IMR-90 (cell line): ENCODE data around the gene TRIP4. TPM values are rescaled to one million over a fixed set of nuclear protein-coding genes. Genes with fewer than 3 reads are reported as not detected.

Experiments
- ATAC-seq: fragments of 200-7000 bp; cut with Tn5 transposase; 2 replicates; pipeline ENCODE4 v1.9.1; 2020; ENCODE audit warnings: low read depth, mild to moderate bottlenecking, moderate library complexity
- BruUV-seq: library from RNA; stranded (reverse); fragments of 400-500 nt; replicated peaks from 2 replicates; lab custom pipeline; 2021; lab: Mats Ljungman, UMichigan
- CTCF ChIA-PET: fragments of 300-600 bp; formaldehyde crosslinking; extraction: SDS; loops from one replicate; lab custom pipeline; 2021; ENCODE audit warnings: antibody characterized with exemption; lab: Yijun Ruan, JAX
- POLR2A ChIA-PET: fragments of 300-600 bp; sonication (Branson Sonifier 250); formaldehyde crosslinking; loops from one replicate; lab custom pipeline; 2022; ENCODE audit warnings: antibody characterized with exemption; ENCODE audit not compliant: unreplicated experiment; lab: Charles Lee
- DNase-seq: peaks from one replicate; pipeline ENCODE4 v3.0.0; 2013
- H2AFZ ChIP-seq: replicated peaks from 2 replicates; pipeline ENCODE3; 2013; ENCODE audit warnings: low read length, mild to moderate bottlenecking; ENCODE audit not compliant: poor library complexity
- H2AK5ac ChIP-seq: 2 replicates; pipeline ENCODE4 v1.6.1; 2013; ENCODE audit warnings: low read depth, low read length, inconsistent platforms
- H2AK9ac ChIP-seq: replicated peaks from 2 replicates; pipeline ENCODE3; 2013; ENCODE audit warnings: mild to moderate bottlenecking, low read depth, low read length, moderate library complexity; ENCODE audit not compliant: poor library complexity
- H2BK120ac ChIP-seq: 2 replicates; pipeline ENCODE4 v1.6.1; 2013; ENCODE audit warnings: low read depth, low read length, inconsistent platforms
- H2BK15ac ChIP-seq: 3 replicates; pipeline ENCODE4 v1.6.1; 2013; ENCODE audit warnings: low read depth, low read length, inconsistent platforms
- H2BK20ac ChIP-seq: 2 replicates; pipeline ENCODE4 v1.6.1; 2013; ENCODE audit warnings: low read depth, mild to moderate bottlenecking, inconsistent platforms, low read length, moderate library complexity
- H2BK5ac ChIP-seq: 2 replicates; pipeline ENCODE4 v1.6.1; 2013; ENCODE audit warnings: mild to moderate bottlenecking, low read depth, low read length, inconsistent platforms; ENCODE audit not compliant: poor library complexity, severe bottlenecking
- H3K14ac ChIP-seq: replicated peaks from 2 replicates; pipeline ENCODE4 v1.6.1; 2013; ENCODE audit warnings: low read depth, low read length, inconsistent platforms
- H3K18ac ChIP-seq: 2 replicates; pipeline ENCODE4 v1.6.1; 2013; ENCODE audit warnings: low read depth, low read length, control low read depth
- H3K23ac ChIP-seq: 2 replicates; pipeline ENCODE4 v1.6.1; 2013; ENCODE audit warnings: low read depth, low read length, inconsistent platforms
- H3K27ac ChIP-seq: 2 replicates; pipeline ENCODE4 v1.5.1; 2013; ENCODE audit warnings: mild to moderate bottlenecking, control low read depth, low read length; ENCODE audit not compliant: insufficient read depth
- H3K27me3 ChIP-seq: 2 replicates; pipeline ENCODE4 v1.6.1; 2013; ENCODE audit warnings: low read length; ENCODE audit not compliant: control insufficient read depth, insufficient read depth
- H3K36me3 ChIP-seq: 2 replicates; pipeline ENCODE4 v1.6.1; 2013; ENCODE audit warnings: low read length, mixed read lengths; ENCODE audit not compliant: control insufficient read depth, insufficient read depth
- H3K4ac ChIP-seq: 2 replicates; pipeline ENCODE4 v1.6.1; 2013; ENCODE audit warnings: low read depth, low read length, inconsistent platforms
- H3K4me1 ChIP-seq: 2 replicates; pipeline ENCODE4 v1.6.1; 2013; ENCODE audit warnings: low read length, mixed read lengths; ENCODE audit not compliant: control insufficient read depth, insufficient read depth
- H3K4me2 ChIP-seq: 2 replicates; pipeline ENCODE4 v1.6.1; 2013; ENCODE audit warnings: low read depth, mild to moderate bottlenecking, control low read depth, low read length, moderate library complexity
- H3K4me3 ChIP-seq: 2 replicates; pipeline ENCODE4 v1.5.1; 2013; ENCODE audit warnings: low read depth, mild to moderate bottlenecking, control low read depth, low read length, moderate library complexity; ENCODE audit not compliant: insufficient read depth
- H3K56ac ChIP-seq: 2 replicates; pipeline ENCODE4 v1.6.1; 2013; ENCODE audit warnings: low read length, inconsistent platforms; ENCODE audit not compliant: insufficient read depth; ENCODE audit errors: extremely low read depth
- H3K79me1 ChIP-seq, 2 experiments: 2 replicates each; pipeline ENCODE4 v1.6.1; 2013; ENCODE audit warnings: low read length in 2 of 2, inconsistent platforms in 1 of 2, low read depth in 1 of 2
- H3K9ac ChIP-seq: 2 replicates; pipeline ENCODE4 v1.6.1; 2013; ENCODE audit warnings: low read depth, low read length, control low read depth
- H3K9me1 ChIP-seq: 2 replicates; pipeline ENCODE4 v1.6.1; 2013; ENCODE audit warnings: low read length, inconsistent platforms; ENCODE audit not compliant: insufficient read depth
- H3K9me3 ChIP-seq: 2 replicates; pipeline ENCODE4 v1.6.1; 2013; ENCODE audit warnings: low read length; ENCODE audit not compliant: control insufficient read depth, insufficient read depth
- H4K20me1 ChIP-seq: 2 replicates; pipeline ENCODE4 v1.6.1; 2013; ENCODE audit warnings: low read length, inconsistent platforms; ENCODE audit not compliant: insufficient read depth
- H4K5ac ChIP-seq: 2 replicates; pipeline ENCODE4 v1.6.1; 2013; ENCODE audit warnings: mild to moderate bottlenecking, low read depth, low read length, control low read depth
- H4K8ac ChIP-seq, 2 experiments: 2 replicates each; pipeline ENCODE4 v1.6.1; 2013; ENCODE audit warnings: low read depth in 2 of 2, low read length in 2 of 2, control low read depth in 1 of 2, inconsistent platforms in 1 of 2
- H4K91ac ChIP-seq: 2 replicates; pipeline ENCODE4 v1.6.1; 2013; ENCODE audit warnings: low read depth, low read length, inconsistent platforms; ENCODE audit not compliant: insufficient read depth
- MAFK ChIP-seq: IDR thresholded peaks from 2 replicates; pipeline ENCODE4 v1.6.1; 2012; ENCODE audit warnings: low read depth, low read length, improper control_type of control experiment
- MXI1 ChIP-seq: IDR thresholded peaks from 2 replicates; pipeline ENCODE4 v1.6.1; 2012; ENCODE audit warnings: low read depth, mild to moderate bottlenecking, low read length, moderate library complexity, borderline replicate concordance
- WGBS, 2 experiments: methylation state at CpG; one replicate each; pipeline versions ENCODE4 v1.1.5 to v1.1.7; 2013; ENCODE audit warnings: missing lambda C conversion rate in 2 of 2; ENCODE audit not compliant: insufficient read length in 1 of 2; ENCODE audit errors: extremely low coverage in 2 of 2; 5-methylcytosine and 5-hydroxymethylcytosine counted together
- dilution Hi-C: fragments of 300-500 bp; cut with HindIII; formaldehyde crosslinking; loops from one replicate; pipeline ENCODE4 v1.14.3; 2018; ENCODE audit warnings: low sequenced_read_pairs; ENCODE audit not compliant: unreplicated experiment
- in situ Hi-C: fragments of 300-500 bp; cut with MboI; formaldehyde crosslinking; loops from 3 replicates; pipeline ENCODE4 v1.14.3; 2019; ENCODE audit warnings: low sequenced_read_pairs, inconsistent platforms, mixed read lengths
- intact Hi-C: fragments of 100-400 bp; cut with micrococcal nuclease; formaldehyde crosslinking; loops from 2 replicates; pipeline ENCODE4 v1.10.0; 2022
- polyA plus RNA-seq, 3 experiments: library from polyadenylated mRNA; depleted of rRNA; stranded (reverse); fragments of >200 nt; gene quantifications; 2 replicates each; pipeline ENCODE4 v1.2.3, GENCODE V29; 2012; ENCODE audit warnings: low replicate concordance in 1 of 3
- total RNA-seq: library from RNA; depleted of rRNA; stranded (reverse); fragments of >200 nt; gene quantifications from 2 replicates; pipeline ENCODE4 v1.2.3, GENCODE V29; 2012

Gene TRIP4
- total and polyA plus RNA-seq, 2 of the 4 experiments (the other 2 are of a cell fraction) = 13.1 to 19.4 TPM

- POLR2A ChIA-PET = interaction anchor here (1.0 kb wide), 1 partner anchor 10 kb away, joined by 3 read pairs; no protein-coding TSS in a partner anchor
- dilution Hi-C loops = no loop called here
- peak overlapping the region; percentile 74 for H3K14ac ChIP-seq
These were observed 32.2 kb upstream of the TRIP4 start for GRCh38 chr15:64355348-64355943.

More at GRCh38 chr15:64355348-64355943, 32.2 kb upstream of the TRIP4 start:
- peak overlapping the region; percentile 60 for H3K18ac ChIP-seq
- DNase-seq (no peak), ATAC-seq (peak; percentile 24)
- H3K23ac ChIP-seq = peak overlapping the region; percentile 93
- peak overlapping the region; percentile 62 for H3K4me3 ChIP-seq
- H3K36me3 ChIP-seq = no peaks in the 10 kb centered on the region
- no TSS peak for BruUV-seq
- H3K27me3 ChIP-seq = no peaks in the 10 kb centered on the region
- peak overlapping the region; percentile 94 for H2AK9ac ChIP-seq
- TF ChIP-seq MAFK = no peak
- TF ChIP-seq MXI1 = no peak
- CTCF ChIA-PET = interaction anchor here (1.0 kb wide), 1 partner anchor 162 kb away, joined by 4 read pairs; no protein-coding TSS in a partner anchor
- intact Hi-C loops = no loop called here
- H3K79me1 ChIP-seq = peaks cover 0 to 24% of the 10 kb centered on the region in 2 experiments; a peak in 2 of 4 replicates
- H3K9me3 ChIP-seq = no peaks in the 10 kb centered on the region
- 0 out of 2 replicates have a peak overlapping the region, but pooled peaks have one; percentile 27 for H3K56ac ChIP-seq
- H3K4me1 ChIP-seq = peaks cover 2% of the 10 kb centered on the region; the same call in 1 of the 2 replicates
- H2BK20ac ChIP-seq = no peak overlapping the region
- peak overlapping the region; percentile 93 for H3K9ac ChIP-seq
- H2AFZ ChIP-seq = peak overlapping the region; percentile 94
- peak overlapping the region; percentile 78 for H3K27ac ChIP-seq
- H4K5ac ChIP-seq = peak overlapping the region; percentile 81
- H2BK120ac ChIP-seq = peak overlapping the region; percentile 20; the same call in 1 of the 2 replicates
- H2AK5ac ChIP-seq = peak overlapping the region; percentile 87
- H4K8ac ChIP-seq = peak overlapping the region in 1 of 2 experiments; percentile 77; a peak in 2 of 4 replicates
- H4K20me1 ChIP-seq = no peaks in the 10 kb centered on the region; the same call in 1 of the 2 replicates
- H4K91ac ChIP-seq = peak overlapping the region; percentile 80
- peak overlapping the region; percentile 76 for H2BK5ac ChIP-seq
- in situ Hi-C loops = no loop called here
- H3K4ac ChIP-seq = peak overlapping the region; percentile 76
- no peaks in the 10 kb centered on the region for H3K9me1 ChIP-seq
- H2BK15ac ChIP-seq = no peak overlapping the region
- WGBS, 2 experiments = 0% methylated on average over 7 of the region's 30 CpGs; no CpG with 5 or more reads in 1 of the 2 experiments
- peak overlapping the region; percentile 100 for H3K4me2 ChIP-seq
